ENCODE measurements around the gene TTC7B. TPM values are rescaled to one million over a fixed set of nuclear protein-coding genes. Genes with fewer than 3 reads are reported as not detected.
A peak's percentile ranks its signal among the peaks of the same experiment; 100 is the strongest.

TTC7B gene
- total RNA-seq, 1 experiment from 2014 or later = 70.6 TPM

- no peaks in the 10 kb centered on the region for H3K9me3 ChIP-seq (ENCODE audit: control insufficient read depth in 1 of 2, insufficient read depth in 1 of 2, low read depth in 1 of 2, low read length in 2 of 2)
- no peak overlapping the region for H3K4me3 ChIP-seq (replicated peaks in 1 of 2; ENCODE audit: low read depth in 1 of 2, low read length in 2 of 2)
- BruUV-seq (replicated peaks) = no TSS peak
- H3K9ac ChIP-seq (ENCODE audit: low read length) = no peak overlapping the region
- peak; percentile 12 for DNase-seq (ENCODE audit: low read depth, low spot score)
- H3K36me3 ChIP-seq (ENCODE audit: control insufficient read depth in 1 of 2, insufficient read depth in 2 of 2, low read length in 2 of 2) = no peaks in the 10 kb centered on the region; a peak in 1 of 4 replicates
- no peaks in the 10 kb centered on the region for H4K20me1 ChIP-seq (ENCODE audit: insufficient read depth)
- CTCF ChIA-PET = interaction anchor here (1.1 to 3.1 kb wide), 3 partner anchors 10 to 27 kb away, joined by 3 to 11 read pairs (median 4); no protein-coding TSS in a partner anchor
- no peak overlapping the region for H2AFZ ChIP-seq (ENCODE audit: low read depth, low read length, poor library complexity, severe bottlenecking)
- RAD21 ChIA-PET (ENCODE audit: low non-redundant PET in 1 of 2, low total read pairs in 2 of 2, uncharacterized antibody in 2 of 2, unreplicated experiment in 2 of 2) = no interaction called here
- ATAC-seq = peak; percentile 81
- intact Hi-C loops (cut with micrococcal nuclease) = no loop called here
- POLR2A ChIA-PET = no interaction called here
- no peaks in the 10 kb centered on the region for H3K79me2 ChIP-seq (ENCODE audit: insufficient read depth, low read length)
- H3K9me2 ChIP-seq (ENCODE audit: insufficient read depth) = no peaks in the 10 kb centered on the region
- no peak overlapping the region for H3K4me2 ChIP-seq (ENCODE audit: low read length)
- no peak overlapping the region for H3K27ac ChIP-seq (ENCODE audit: low read depth, low read length)
- H3K4me1 ChIP-seq (ENCODE audit: control insufficient read depth in 1 of 2, insufficient read depth in 2 of 2, low read length in 2 of 2) = no peaks in the 10 kb centered on the region
- TF ChIP-seq POLR2A (IDR thresholded peaks at IDR 0.05; ENCODE audit: borderline replicate concordance, extremely low read depth, insufficient read depth, insufficient read length) (no peak), ATF3 (IDR thresholded peaks at IDR 0.05) (no peak), RAD21 (IDR thresholded peaks at IDR 0.05; ENCODE audit: low read depth) (peak; percentile 7; the same call in 1 of the 2 replicates)
- TF ChIP-seq, protein P1, sequence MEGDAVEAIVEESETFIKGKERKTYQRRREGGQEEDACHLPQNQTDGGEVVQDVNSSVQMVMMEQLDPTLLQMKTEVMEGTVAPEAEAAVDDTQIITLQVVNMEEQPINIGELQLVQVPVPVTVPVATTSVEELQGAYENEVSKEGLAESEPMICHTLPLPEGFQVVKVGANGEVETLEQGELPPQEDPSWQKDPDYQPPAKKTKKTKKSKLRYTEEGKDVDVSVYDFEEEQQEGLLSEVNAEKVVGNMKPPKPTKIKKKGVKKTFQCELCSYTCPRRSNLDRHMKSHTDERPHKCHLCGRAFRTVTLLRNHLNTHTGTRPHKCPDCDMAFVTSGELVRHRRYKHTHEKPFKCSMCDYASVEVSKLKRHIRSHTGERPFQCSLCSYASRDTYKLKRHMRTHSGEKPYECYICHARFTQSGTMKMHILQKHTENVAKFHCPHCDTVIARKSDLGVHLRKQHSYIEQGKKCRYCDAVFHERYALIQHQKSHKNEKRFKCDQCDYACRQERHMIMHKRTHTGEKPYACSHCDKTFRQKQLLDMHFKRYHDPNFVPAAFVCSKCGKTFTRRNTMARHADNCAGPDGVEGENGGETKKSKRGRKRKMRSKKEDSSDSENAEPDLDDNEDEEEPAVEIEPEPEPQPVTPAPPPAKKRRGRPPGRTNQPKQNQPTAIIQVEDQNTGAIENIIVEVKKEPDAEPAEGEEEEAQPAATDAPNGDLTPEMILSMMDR (IDR thresholded peaks at IDR 0.05 in 2 of 3, conservative IDR thresholded peaks at IDR 0.05 in 1 of 3; ENCODE audit: borderline replicate concordance in 1 of 3, insufficient read depth in 1 of 3, low read depth in 2 of 3, low read length in 2 of 3) = peak in 2 of 3 experiments; percentile 43 to 49; a peak in 3 of 6 replicates
- no peaks in the 10 kb centered on the region for H3K27me3 ChIP-seq (ENCODE audit: insufficient read depth, low read length)
These were observed 30.8 kb downstream of the TTC7B start for GRCh38 chr14:90785471-90785870.

DNA sequence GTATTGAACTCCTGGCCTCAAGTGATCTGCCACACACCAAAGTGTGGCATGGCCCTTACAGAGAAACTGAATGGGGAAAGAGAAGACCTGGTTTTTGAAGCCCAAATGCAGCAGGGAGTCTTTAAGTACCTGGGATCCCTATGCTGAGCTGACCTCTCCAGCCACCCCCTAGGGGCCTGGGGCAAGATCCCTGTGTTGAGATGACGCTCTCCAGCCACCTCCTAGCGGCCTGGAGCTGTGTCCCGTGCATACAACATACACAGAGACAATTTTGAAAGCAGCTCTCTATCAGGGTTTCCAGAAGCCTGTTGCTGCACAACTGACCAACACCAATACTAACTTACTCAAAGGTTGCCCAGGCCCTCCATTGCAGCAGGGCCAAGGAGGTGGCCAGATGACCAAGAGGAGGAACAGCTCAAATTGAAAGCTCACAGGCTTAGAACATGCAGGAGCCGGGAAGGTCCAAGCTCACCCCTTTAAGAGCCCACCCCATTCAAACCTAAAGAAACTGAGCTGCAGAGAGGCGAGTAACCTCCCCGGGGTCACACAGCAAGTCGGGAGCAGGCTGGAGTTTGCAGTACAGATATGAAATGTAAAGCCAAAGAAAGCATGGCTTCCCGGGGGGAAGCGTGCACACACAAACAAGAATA, 31.5 kb downstream of the TTC7B start:
- no peaks in the 10 kb centered on the region for H3K27me3 ChIP-seq (ENCODE audit: insufficient read depth, low read length)
- no peaks in the 10 kb centered on the region; a peak in 1 of 4 replicates for H3K36me3 ChIP-seq (ENCODE audit: control insufficient read depth in 1 of 2, insufficient read depth in 2 of 2, low read length in 2 of 2)
- ATAC-seq (no peak), DNase-seq (ENCODE audit: low read depth, low spot score) (no peak)
- H3K9me3 ChIP-seq (ENCODE audit: control insufficient read depth in 1 of 2, insufficient read depth in 1 of 2, low read depth in 1 of 2, low read length in 2 of 2) = no peaks in the 10 kb centered on the region
- ChIA-PET RAD21 (ENCODE audit: low non-redundant PET in 1 of 2, low total read pairs in 2 of 2, uncharacterized antibody in 2 of 2, unreplicated experiment in 2 of 2) (no interaction called here), POLR2A (no interaction called here), CTCF (interaction anchor here (1.1 to 1.5 kb wide), 2 partner anchors 11 to 24 kb away, joined by 3 to 4 read pairs; no protein-coding TSS in a partner anchor)
- H4K20me1 ChIP-seq (ENCODE audit: insufficient read depth) = no peaks in the 10 kb centered on the region
- no peak overlapping the region for H3K9ac ChIP-seq (ENCODE audit: low read length)
- intact Hi-C loops (cut with micrococcal nuclease) = no loop called here
- no peaks in the 10 kb centered on the region for H3K9me2 ChIP-seq (ENCODE audit: insufficient read depth)
- no peak overlapping the region for H2AFZ ChIP-seq (ENCODE audit: low read depth, low read length, poor library complexity, severe bottlenecking)
- no peak overlapping the region for H3K4me3 ChIP-seq (replicated peaks in 1 of 2; ENCODE audit: low read depth in 1 of 2, low read length in 2 of 2)
- no peaks in the 10 kb centered on the region for H3K4me1 ChIP-seq (ENCODE audit: control insufficient read depth in 1 of 2, insufficient read depth in 2 of 2, low read length in 2 of 2)
- BruUV-seq (replicated peaks) = no TSS peak
- H3K4me2 ChIP-seq (ENCODE audit: low read length) = no peak overlapping the region
- H3K79me2 ChIP-seq (ENCODE audit: insufficient read depth, low read length) = no peaks in the 10 kb centered on the region
- no peak overlapping the region for H3K27ac ChIP-seq (ENCODE audit: low read depth, low read length)
- TF ChIP-seq ZNF274 (IDR thresholded peaks at IDR 0.05; ENCODE audit: low read depth, low read length) (no peak), REST (IDR thresholded peaks at IDR 0.05; ENCODE audit: low read depth) (no peak), SIN3A (IDR thresholded peaks at IDR 0.05; ENCODE audit: low read depth) (no peak), ATF3 (IDR thresholded peaks at IDR 0.05) (no peak), CBX3 (IDR thresholded peaks at IDR 0.05; ENCODE audit: low read depth) (no peak), FOSL1 (IDR thresholded peaks at IDR 0.05; ENCODE audit: low read depth) (no peak), POLR2A (IDR thresholded peaks at IDR 0.05; ENCODE audit: borderline replicate concordance, extremely low read depth, insufficient read depth, insufficient read length) (no peak)
- TF ChIP-seq, protein P1 (IDR thresholded peaks at IDR 0.05 in 2 of 3, conservative IDR thresholded peaks at IDR 0.05 in 1 of 3; ENCODE audit: borderline replicate concordance in 1 of 3, insufficient read depth in 1 of 3, low read depth in 2 of 3, low read length in 2 of 3) = no peak
